Uterus (tissue), 4 donors: Measurements from ENCODE around the gene LITAF. TPM values are rescaled to one million over a fixed set of nuclear protein-coding genes. Genes with fewer than 3 reads are reported as not detected.

Experiments used
- DNase-seq, 2 donors: peaks; one replicate each; pipeline ENCODE4 v3.0.0-alpha.2; 2019 to 2020
- H3K27ac ChIP-seq, 2 donors: fragments of 200-600 bp; sonication (generic); 1 replicate in 1 of 2; 2 replicates in 1 of 2; pipeline ENCODE4 v1.5.1; 2016 to 2018
- H3K27me3 ChIP-seq, 2 donors: fragments of 200-600 bp; sonication (generic); one replicate each; pipeline ENCODE4 v1.5.1; 2018 to 2019; ENCODE audit warnings: control low read depth in 1 of 2
- H3K36me3 ChIP-seq, 2 donors: fragments of 200-600 bp; sonication (generic); one replicate each; pipeline ENCODE4 v1.5.1; 2019; ENCODE audit warnings: control low read depth in 1 of 2
- H3K4me1 ChIP-seq, 2 donors: fragments of 200-600 bp; sonication (generic); one replicate each; pipeline ENCODE4 v1.5.1; 2018 to 2019; ENCODE audit warnings: control low read depth in 1 of 2
- H3K4me3 ChIP-seq, 2 donors: fragments of 200-600 bp; sonication (generic); 1 replicate in 1 of 2; 2 replicates in 1 of 2; pipeline ENCODE4 v1.5.1; 2018 to 2019; ENCODE audit warnings: mild to moderate bottlenecking in 1 of 2
- H3K9me3 ChIP-seq, 2 donors: fragments of 200-600 bp; sonication (generic); one replicate each; pipeline ENCODE4 v1.5.1; 2019; ENCODE audit warnings: control low read depth in 1 of 2
- POLR2A ChIP-seq, 2 donors: fragments of 450-650 bp; IDR thresholded peaks; one replicate each; pipeline ENCODE4 v1.6.1; 2016; ENCODE audit warnings: antibody characterized with exemption in 2 of 2, mild to moderate bottlenecking in 1 of 2, moderate library complexity in 1 of 2
- intact Hi-C: fragments of 100-400 bp; cut with DNase I; formaldehyde crosslinking; loops from one replicate; pipeline ENCODE4 v1.15.1; 2023; ENCODE audit warnings: low total_unique reads
- total RNA-seq, 4 donors: library from RNA; depleted of rRNA in 3 of 4; stranded (reverse); fragments of >200 nt in 3 of 4; gene quantifications; one replicate each; pipeline versions ENCODE4 v1.1.0 to v1.2.4, GENCODE V29; 2014 to 2023
- TF ChIP-seq, protein P1 (sequence below), 4 experiments: fragments of 200-600 bp in 2 of 4; fragments of 450-650 bp in 2 of 4; sonication (generic) in 2 of 4; IDR thresholded peaks; one replicate each; pipeline ENCODE4 v1.5.1; 2016 to 2019; ENCODE audit warnings: antibody characterized with exemption in 4 of 4, mild to moderate bottlenecking in 2 of 4, moderate library complexity in 1 of 4
- donor health status: DM: yes; HTN: yes; CAD: no.

LITAF gene
- total RNA-seq, 4 donors from 2014 or later: 46.9 to 163 (median 73.2) TPM

- no peaks in the 10 kb centered on the region for H3K9me3 ChIP-seq
- intact Hi-C loops: no loop called here
- peaks cover 0 to 16% of the 10 kb centered on the region in 2 donors for H3K4me1 ChIP-seq
- peak overlapping the region in 1 of 2 donors; percentile 36 for H3K27ac ChIP-seq
- no peaks in the 10 kb centered on the region for H3K36me3 ChIP-seq
- H3K4me3 ChIP-seq: no peak overlapping the region
- no peak for TF ChIP-seq POLR2A (IDR thresholded peaks at IDR 0.05)
- TF ChIP-seq, protein P1, sequence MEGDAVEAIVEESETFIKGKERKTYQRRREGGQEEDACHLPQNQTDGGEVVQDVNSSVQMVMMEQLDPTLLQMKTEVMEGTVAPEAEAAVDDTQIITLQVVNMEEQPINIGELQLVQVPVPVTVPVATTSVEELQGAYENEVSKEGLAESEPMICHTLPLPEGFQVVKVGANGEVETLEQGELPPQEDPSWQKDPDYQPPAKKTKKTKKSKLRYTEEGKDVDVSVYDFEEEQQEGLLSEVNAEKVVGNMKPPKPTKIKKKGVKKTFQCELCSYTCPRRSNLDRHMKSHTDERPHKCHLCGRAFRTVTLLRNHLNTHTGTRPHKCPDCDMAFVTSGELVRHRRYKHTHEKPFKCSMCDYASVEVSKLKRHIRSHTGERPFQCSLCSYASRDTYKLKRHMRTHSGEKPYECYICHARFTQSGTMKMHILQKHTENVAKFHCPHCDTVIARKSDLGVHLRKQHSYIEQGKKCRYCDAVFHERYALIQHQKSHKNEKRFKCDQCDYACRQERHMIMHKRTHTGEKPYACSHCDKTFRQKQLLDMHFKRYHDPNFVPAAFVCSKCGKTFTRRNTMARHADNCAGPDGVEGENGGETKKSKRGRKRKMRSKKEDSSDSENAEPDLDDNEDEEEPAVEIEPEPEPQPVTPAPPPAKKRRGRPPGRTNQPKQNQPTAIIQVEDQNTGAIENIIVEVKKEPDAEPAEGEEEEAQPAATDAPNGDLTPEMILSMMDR (IDR thresholded peaks at IDR 0.05): no peak
- DNase-seq: no peak
- H3K27me3 ChIP-seq: no peaks in the 10 kb centered on the region
Observed at GRCh38 chr16:11557801-11558200, 28.9 kb downstream of the LITAF start.

DNA sequence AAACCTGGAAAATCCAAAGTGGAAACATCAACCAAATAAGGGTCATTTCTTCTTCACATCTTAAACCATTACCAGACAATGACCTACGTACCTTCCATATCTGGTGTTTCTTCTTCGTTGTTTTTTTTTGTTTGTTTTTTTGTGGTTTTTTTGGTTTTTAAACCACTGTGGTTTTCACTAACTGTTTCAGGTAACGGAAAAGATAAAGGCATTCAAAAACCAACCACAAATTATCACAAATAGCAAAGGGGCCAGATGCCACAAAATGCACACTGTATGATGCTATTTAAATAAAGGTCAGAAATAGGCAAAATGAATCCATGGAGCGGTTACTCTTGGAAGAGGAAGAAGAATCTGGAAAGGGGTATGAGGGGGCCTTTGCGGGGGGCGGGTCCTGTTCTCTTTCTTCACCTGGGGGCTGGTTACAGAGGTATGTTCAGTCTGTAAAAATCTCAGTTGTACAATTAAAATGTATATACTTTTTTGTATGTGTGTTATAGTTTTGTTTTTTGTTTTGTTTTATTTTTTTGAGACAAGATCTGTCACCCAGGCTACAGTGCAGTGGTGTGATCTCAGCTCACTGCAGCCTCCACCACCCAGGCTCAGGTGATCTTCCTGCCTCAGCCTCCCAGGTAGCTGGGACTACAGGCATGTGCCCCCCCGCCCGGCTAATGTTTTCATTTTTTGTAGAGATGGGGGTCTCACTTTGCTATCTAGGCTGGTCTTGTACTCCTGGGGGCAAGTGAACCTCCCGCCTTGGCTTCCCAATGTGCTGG, 29.6 kb downstream of the LITAF start:
- Histone ChIP-seq H3K36me3 (no peaks in the 10 kb centered on the region), H3K27ac (peak overlapping the region in 1 of 2 donors; percentile 36), H3K4me3 (no peak overlapping the region), H3K27me3 (no peaks in the 10 kb centered on the region), H3K4me1 (peaks cover 0 to 16% of the 10 kb centered on the region in 2 donors), H3K9me3 (no peaks in the 10 kb centered on the region)
- intact Hi-C loops: no loop called here
- DNase-seq: no peak
- no peak for TF ChIP-seq POLR2A (IDR thresholded peaks at IDR 0.05)
- TF ChIP-seq, protein P1 (IDR thresholded peaks at IDR 0.05): no peak

DNA sequence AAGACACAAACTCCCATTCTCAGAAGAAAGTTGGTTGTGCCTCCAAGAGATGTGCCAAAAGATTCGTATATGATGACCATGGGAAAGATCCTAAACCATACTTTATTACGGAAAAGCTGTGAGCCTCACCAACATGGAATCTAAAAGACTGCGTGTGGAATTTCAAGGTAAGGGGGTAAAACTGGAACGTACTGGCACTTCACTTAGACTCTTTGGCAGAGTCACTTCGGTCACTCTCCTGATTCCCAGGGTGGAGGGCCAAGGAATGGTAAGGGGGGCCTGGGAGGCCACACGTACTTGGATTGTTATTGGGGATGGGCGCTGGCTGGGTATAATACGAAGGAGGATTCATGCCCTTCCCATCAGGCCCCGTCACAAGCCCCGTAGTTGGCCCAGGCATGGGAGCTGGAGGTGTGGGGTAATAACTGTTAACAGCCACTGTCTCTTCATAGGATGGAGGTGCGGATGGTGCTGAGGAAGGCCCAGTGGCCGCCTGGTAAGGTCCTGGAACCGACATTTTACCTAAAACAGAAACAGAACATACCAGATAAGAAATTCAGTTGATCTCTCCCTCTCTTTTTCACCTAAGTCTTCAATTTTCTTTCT, 30.4 kb downstream of the LITAF start:
- Histone ChIP-seq H3K27ac (peak overlapping the region in 1 of 2 donors; percentile 36), H3K4me1 (peaks cover 0 to 15% of the 10 kb centered on the region in 2 donors), H3K27me3 (no peaks in the 10 kb centered on the region), H3K36me3 (no peaks in the 10 kb centered on the region), H3K4me3 (no peak overlapping the region), H3K9me3 (no peaks in the 10 kb centered on the region)
- TF ChIP-seq POLR2A (IDR thresholded peaks at IDR 0.05): no peak
- TF ChIP-seq, protein P1 (IDR thresholded peaks at IDR 0.05): no peak
- intact Hi-C loops: no loop called here
- DNase-seq: no peak

DNA sequence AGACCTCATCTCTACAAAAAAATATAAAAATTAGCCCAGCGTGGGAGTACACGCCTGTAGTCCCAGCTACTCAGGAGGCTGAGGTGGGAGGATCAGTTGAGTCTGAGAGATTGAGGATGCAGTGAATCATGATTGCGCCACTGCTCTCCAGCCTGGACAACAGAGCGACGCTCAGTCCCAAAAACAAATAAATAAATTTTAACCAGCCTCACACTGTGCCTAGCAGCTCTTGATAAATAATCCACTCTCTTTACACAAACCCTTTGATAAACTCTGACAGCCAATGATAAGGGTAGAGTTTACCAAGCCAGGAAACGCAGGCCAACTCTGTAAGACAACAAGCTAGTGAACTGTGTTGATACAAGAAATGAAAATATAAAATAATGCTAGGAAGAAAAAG, 32.7 kb downstream of the LITAF start:
- Histone ChIP-seq H3K9me3 (no peaks in the 10 kb centered on the region), H3K4me3 (no peak overlapping the region), H3K27me3 (no peaks in the 10 kb centered on the region), H3K27ac (peak overlapping the region in 1 of 2 donors; percentile 28), H3K4me1 (peaks cover 0 to 5% of the 10 kb centered on the region in 2 donors), H3K36me3 (no peaks in the 10 kb centered on the region)
- intact Hi-C loops: no loop called here
- peak in 1 of 2 donors; percentile 28 for DNase-seq
- TF ChIP-seq, protein P1 (IDR thresholded peaks at IDR 0.05): no peak
- TF ChIP-seq POLR2A (IDR thresholded peaks at IDR 0.05): no peak

DNA sequence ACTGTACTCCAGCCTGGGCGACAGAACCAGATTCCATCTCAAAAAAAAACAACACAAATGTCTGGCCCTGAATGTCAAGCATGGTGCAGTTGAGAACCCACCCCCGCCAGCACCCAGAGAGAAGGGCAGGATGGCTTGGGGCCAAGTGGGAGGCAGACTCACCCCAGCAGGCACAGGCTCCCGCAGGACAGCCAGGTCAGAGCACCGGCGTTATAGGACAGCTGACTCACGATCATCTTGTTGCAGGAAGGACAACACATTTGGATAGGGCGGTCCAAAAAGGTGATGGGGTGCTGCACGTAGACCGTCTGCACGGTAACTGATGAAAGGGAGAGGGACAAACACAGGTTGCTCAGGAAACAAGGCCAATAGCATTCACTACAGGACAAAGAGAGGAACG, 33.3 kb downstream of the LITAF start:
- Histone ChIP-seq H3K9me3 (no peaks in the 10 kb centered on the region), H3K36me3 (no peaks in the 10 kb centered on the region)

More for the DNA sequence above, 33.3 kb downstream of the LITAF start:
- DNase-seq: no peak
- intact Hi-C loops: no loop called here
- no peak overlapping the region for H3K4me3 ChIP-seq
- H3K27ac ChIP-seq: peak overlapping the region; percentile 28 to 43
- no peak for TF ChIP-seq POLR2A (IDR thresholded peaks at IDR 0.05)
- TF ChIP-seq, protein P1 (IDR thresholded peaks at IDR 0.05): no peak
- no peaks in the 10 kb centered on the region for H3K27me3 ChIP-seq
- peaks cover 0 to 5% of the 10 kb centered on the region in 2 donors for H3K4me1 ChIP-seq
